NCI-H2029 treated with DMSO at 0.1 percent for 48 hours (cell line): ENCODE results near the gene CHST11.
A peak's percentile ranks its signal among the peaks of the same experiment; 100 is the strongest.

Experiments
- DNase-seq: peaks from one replicate; lab custom pipeline; 2025; lab: John Stamatoyannopoulos, UW

Gene CHST11

GRCh38 chr12:104505095-104505818 is 48.5 kb downstream of the CHST11 start:
- DNase-seq, result peak; percentile 85

- peak; percentile 91 for DNase-seq
These were observed 50.1 kb downstream of the CHST11 start for GRCh38 chr12:104506676-104507401.

DNA sequence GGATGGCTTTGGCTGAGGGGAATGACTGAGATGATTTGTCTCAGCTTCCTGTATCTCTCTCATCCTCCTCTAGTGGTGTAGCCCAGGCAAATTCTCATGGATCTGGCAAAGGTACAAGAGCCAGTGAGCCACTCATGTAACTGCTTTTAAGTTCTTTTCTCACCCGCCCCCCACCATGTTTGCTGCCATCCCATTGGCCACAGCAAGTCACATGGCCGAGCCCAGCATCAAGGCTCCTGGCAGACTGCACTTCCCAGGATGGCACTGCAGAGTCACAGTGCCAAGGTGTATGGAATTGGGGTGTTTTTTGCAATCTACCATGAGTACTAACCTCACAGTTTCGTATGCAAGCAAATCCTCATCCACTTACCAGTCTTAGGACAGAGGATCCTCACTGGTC is 50.9 kb downstream of the CHST11 start:
- DNase-seq, result peak; percentile 89

GRCh38 chr12:104508752-104509446 is 52.2 kb downstream of the CHST11 start:
- no peak for DNase-seq

GRCh38 chr12:104510145-104510872 is 53.6 kb downstream of the CHST11 start:
- no peak for DNase-seq

DNA sequence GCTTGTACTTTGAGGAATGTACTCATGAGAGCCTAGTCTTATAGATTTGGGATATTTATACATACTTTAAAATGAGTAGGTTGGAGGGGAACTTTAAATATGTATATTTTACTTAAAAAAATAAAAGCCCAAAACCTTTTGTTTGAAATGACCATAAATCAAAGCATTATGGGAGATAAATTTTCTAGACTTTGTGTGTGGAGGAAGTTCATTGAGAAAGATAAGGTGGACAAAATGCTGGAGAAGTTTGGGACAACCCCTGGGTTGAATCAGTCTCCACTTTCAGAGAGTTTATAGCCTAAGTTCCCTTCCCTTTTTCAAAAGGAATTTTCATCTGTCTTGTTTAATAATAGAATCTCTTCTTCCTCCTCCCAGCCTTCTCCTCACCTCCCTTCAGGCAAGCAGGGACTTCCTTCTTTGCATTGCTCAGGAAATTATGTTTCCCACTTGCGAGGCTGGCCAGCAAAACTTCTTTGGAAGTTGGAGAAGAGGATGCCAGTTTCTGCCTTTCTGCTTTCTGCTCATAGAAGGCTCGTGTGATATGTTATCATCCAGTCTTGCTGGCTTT is 54.2 kb downstream of the CHST11 start:
- DNase-seq, result no peak

DNA sequence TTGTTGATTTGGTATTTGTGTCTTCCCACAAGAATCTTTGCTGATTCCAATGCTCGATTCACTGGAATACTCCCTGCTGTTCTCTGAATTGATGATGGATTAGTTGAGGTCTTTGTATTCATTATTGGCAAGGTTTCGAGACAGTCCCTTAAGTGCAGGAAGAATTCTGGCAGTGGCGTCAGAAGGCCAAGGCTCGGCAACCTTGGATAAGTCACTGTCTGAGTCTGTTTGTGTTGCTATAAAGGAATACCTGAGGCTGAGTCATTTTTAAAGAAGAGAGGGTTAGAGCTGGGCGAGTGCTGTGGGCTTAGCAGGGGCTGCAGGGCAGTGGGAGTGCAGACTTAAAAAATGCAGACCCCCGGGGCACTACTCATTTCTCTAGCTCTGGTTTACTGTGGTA is 56.9 kb downstream of the CHST11 start:
- DNase-seq, result no peak

DNA sequence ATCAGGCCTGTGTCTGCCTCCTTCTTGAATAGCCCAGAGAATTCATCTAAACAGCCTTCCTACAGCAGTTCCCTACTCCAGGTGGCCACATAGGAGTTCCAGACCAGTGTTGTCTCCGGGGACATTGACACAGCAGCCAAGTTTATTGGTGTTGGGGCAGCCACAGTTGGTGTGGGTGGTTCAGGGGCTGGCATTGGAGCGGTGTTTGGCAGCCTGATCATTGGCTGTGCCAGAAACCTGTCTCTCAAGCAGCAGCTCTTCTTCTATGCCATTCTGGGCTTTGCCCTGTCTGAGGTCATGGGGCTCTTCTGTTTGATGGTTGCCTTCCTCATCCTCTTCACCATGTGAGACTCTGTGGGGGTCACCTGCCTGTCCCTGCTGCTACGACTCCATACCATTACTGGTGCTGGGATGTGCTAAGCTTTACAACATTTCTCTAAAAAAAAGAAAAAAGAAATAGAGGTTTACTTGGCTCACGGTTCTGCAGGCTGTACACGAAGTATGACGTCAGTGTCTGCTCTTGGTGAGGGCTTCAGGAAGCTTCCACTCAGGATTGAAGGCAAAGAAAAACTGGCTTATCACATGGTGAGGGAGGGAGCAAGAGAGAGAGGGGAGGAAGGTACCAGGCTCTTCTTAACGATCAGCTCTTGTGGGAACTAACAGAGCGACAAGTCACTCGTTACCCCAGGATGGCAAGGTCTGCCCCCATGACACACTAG is 57.5 kb downstream of the CHST11 start:
- no peak for DNase-seq

- DNase-seq, result no peak
These were observed 59.2 kb downstream of the CHST11 start for GRCh38 chr12:104515899-104516298.

GRCh38 chr12:104516821-104517220 is 60.1 kb downstream of the CHST11 start:
- DNase-seq, result peak; percentile 57

DNA sequence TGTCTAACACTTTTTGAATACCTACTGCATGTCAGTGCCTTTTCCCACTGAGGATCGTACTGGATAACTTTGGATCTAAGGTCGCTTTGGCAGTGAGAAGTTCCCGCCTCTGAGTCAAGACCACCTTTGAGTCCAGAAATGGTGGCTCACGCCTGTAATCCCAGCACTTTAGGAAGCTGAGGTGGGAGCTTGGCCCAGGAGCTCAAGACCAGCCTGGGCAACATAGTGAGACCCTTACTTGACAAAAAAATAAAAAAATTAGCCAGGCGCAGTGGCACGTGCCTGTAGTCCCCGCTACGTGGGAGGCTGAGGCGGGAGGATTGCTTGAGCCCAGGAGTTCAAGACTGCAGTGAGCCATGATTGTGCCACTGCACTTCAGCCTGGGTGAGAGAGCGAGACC is 61.1 kb downstream of the CHST11 start:
- DNase-seq, result no peak

DNA sequence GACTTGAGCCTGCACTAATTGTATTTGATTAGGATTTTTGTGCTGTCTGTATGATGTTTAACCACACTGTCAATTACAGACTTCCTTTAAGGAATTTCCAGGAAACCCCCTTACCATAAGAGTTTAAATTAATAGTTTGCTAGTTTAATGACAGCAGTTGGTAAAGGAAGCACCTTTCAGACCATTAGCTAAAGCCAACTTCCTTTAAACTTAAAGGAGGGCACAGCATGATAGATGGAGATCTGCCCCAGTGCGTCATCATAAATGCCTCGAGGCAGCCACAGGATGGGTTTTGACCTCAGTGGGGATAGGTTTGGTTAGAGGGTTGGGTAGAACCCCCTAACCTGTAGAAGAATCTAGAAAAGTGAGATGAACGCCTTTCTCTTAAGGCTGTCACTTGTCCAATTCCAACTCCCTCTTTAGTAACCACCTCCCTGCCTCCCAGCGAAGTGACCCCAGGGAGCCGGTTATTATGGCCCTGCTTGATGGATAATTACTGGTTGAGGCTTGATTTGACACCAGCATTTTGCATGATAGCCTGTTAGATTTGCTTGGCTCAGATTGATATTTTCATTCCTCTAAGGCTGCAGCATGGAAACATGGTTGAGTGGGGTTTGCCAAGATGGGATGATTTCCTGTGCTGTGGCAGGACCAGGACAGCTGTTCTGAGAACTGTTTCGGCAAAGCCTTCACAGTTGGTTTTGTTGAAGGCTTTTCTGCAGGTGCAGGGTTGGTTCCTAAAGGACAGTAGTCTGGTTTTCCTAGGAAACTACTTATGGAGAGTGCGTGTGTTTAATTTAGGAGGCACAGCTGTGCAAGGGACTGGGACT is 62.7 kb downstream of the CHST11 start:
- DNase-seq, result no peak

DNA sequence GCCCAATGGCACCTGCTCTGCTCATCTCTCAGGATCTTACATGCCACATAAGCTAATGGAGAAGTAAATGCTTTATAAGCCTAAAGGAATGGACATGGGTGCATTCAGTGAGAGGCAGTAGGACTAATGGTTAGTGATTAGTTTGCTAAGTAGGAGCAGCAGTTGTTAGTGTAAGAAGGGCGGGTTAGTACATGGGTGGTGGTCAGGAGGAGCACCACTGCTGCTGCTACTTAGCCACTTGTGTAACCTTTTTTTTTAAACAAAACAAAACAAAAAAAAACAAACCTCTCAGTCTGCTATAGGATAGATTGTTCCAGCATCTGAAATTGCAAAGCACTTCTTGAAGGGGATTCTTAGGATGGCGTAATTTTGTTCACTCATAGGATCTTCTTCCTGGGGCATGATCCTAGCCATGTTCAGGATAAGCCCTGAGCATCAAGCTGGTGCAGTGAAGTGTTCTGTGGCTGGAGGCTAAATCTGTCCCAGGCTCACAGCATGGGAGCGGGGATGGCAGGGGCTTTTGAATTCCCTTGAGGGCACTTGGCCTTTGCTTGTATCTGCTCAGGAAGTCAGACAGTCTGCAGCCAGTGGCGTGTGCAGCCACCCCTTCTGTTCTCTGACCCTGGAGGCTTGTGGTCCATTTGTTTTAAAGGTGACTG is 63.6 kb downstream of the CHST11 start:
- no peak for DNase-seq

GRCh38 chr12:104521731-104522130 is 65.0 kb downstream of the CHST11 start:
- no peak for DNase-seq

- DNase-seq, result no peak
These were observed 66.4 kb downstream of the CHST11 start for GRCh38 chr12:104522985-104523722.

DNA sequence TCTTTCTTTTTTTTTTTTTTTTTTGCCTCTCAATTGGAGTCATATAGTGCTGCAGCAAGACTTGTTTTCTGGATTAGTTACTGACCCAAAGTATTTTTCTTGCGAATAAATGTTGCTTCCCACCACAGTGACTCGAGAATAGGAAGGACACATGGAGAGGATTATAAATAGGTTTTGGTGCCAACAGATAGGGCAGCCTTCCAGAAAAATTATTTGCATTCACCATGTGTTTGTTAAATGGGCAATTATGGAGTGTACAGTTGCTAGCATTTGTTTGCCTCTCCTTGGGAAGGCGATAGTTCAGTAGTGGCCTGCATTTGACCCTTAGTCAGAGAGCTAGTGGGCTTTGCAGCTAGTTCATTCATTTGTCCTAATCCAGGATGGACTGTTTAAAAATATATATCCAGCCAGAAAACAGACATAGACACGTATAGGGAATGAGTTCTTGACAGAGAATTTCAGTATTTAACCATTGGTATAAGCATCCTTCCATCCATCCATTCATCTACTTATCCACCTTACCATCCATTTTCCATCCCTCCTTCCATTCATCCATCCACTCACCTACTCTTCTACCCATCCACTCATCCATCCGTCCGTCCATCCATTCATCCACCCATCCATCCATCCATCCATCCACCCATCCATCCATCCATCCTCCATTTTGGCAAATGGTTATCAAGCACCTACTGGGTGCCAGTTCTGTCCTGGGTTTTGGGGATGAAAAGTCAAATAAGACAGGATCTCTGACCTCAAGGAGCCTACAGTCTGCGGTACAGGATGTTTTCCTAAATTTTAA is 67.5 kb downstream of the CHST11 start:
- peak; percentile 93 for DNase-seq

- DNase-seq, result no peak
These were observed 69.6 kb downstream of the CHST11 start for GRCh38 chr12:104526320-104526719.

DNA sequence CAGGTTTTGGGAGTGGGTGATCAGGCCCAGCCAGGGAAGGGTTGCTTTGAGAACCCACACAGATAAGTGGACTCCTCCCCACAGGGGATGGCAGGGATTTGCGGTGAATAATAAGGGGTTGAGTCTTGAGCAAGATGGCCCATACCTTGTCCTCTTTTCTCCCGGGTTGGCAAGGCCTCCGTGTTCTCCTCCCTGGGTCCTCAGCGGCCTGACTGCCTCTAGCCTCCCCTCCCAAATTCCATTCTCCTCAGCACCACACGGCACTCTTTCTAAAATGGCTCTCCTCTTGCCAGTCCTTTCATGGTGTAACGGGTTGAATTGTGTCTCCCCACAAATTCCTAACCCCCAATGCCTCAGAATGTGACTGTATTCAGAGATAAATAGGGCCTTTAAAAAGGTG is 70.0 kb downstream of the CHST11 start:
- DNase-seq, result no peak
